GM12801 (cell line): Measurements from ENCODE around the gene C9orf152.

Source experiments
- CTCF ChIP-seq: IDR thresholded peaks from one replicate; pipeline ENCODE4 v1.5.1; 2011; ENCODE audit warnings: control low read depth; ENCODE audit not compliant: insufficient read length; ENCODE audit errors: extremely low read depth

Gene C9orf152

GRCh38 chr9:110197330-110198187 is 10.4 kb downstream of the C9orf152 start:
- no peak for TF ChIP-seq CTCF

GRCh38 chr9:110192531-110193261 is 15.3 kb downstream of the C9orf152 start:
- TF ChIP-seq CTCF = no peak

- no peak for TF ChIP-seq CTCF
Measured at GRCh38 chr9:110191615-110192014, 16.3 kb downstream of the C9orf152 start.

GRCh38 chr9:110189559-110190320 is 18.2 kb downstream of the C9orf152 start:
- no peak for TF ChIP-seq CTCF

- no peak for TF ChIP-seq CTCF
Measured at GRCh38 chr9:110188991-110189390, 19.0 kb downstream of the C9orf152 start.

GRCh38 chr9:110188101-110188500 is 19.9 kb downstream of the C9orf152 start:
- TF ChIP-seq CTCF = no peak

GRCh38 chr9:110187126-110187525 is 20.8 kb downstream of the C9orf152 start:
- TF ChIP-seq CTCF = no peak
